DMS 273 (cell line): ENCODE data around the gene ENTPD8.

Source experiments
- DNase-seq: peaks from one replicate; lab custom pipeline; 2025; ENCODE audit not compliant: unreplicated experiment; lab: John Stamatoyannopoulos, UW

ENTPD8 gene

GRCh38 chr9:137449081-137449844 is 8.1 kb upstream of the ENTPD8 start:
- DNase-seq, result no peak

- no peak for DNase-seq
Observed at GRCh38 chr9:137448602-137448962, 7.4 kb upstream of the ENTPD8 start.

GRCh38 chr9:137447722-137448601 is 6.8 kb upstream of the ENTPD8 start:
- DNase-seq, result no peak

DNA sequence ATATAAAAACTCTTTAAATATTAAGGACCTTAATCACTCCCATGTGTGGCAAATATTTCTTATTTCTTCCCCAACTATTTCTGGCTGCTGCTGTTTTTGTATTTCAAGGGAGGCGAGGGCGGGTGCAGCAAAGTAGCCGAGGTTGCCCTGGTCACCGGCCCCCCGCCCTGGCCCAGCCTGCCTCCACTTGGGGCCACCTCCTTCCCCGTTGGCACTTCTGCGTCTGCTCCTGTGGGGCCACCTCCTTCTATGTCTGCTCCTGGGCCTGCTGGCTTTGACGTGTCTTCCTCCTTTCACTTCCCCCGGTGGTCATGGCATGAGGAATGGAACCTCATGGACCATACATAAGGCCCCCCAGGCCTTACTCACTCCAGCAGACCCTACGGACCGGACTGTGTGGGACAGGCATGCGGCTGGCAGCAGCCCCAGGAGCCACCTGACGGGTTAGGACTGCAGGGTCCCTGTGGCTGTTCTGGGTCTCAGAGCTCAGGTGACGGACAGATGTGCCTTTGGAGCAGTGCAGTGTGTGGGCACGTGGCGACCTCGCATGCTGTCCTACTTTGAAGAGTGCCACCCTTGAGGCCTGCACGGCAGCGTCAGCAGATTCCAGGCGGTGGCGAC is 5.8 kb upstream of the ENTPD8 start:
- DNase-seq, result no peak

- DNase-seq, result peak; percentile 42
Observed at GRCh38 chr9:137445930-137446431, 4.8 kb upstream of the ENTPD8 start.

GRCh38 chr9:137445275-137445807 is 4.2 kb upstream of the ENTPD8 start:
- DNase-seq, result peak; percentile 86

DNA sequence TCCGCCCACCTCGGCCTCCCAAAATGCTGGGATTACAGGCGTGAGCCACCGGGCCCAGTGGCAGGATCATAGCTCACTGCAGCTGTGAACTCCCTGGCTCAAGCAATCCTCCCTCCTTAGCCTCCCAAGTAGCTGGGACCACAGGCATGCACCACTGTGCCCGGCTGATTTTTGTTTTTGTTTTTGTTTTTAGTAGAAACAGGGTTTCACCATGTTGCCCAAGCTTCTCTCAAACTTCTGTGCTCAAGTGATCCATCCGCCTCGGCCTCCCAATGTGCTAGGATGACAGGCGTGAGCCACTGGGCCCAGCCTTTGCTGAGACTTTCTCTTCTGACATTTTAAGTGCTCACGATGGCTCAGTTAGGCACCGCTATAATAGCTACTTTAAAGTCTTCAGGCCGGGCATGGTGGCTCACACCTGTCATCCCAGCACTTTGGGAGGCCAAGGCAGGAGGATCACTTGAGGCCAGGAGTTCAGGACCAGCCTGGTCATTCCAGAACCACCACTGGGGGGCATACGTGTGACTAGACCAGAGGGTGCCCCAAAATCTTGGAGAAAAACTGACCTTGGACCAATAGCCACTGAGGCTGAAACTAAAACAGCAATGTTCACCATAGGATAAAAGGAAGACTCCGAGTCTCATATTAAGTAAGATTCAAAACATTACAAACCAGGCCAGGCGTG is 3.1 kb upstream of the ENTPD8 start:
- DNase-seq, result no peak

GRCh38 chr9:137441935-137442321 is 771 bp upstream of the ENTPD8 start:
- no peak for DNase-seq

- peak; percentile 59 for DNase-seq
Observed at GRCh38 chr9:137439158-137439714, 1.9 kb downstream of the ENTPD8 start.

DNA sequence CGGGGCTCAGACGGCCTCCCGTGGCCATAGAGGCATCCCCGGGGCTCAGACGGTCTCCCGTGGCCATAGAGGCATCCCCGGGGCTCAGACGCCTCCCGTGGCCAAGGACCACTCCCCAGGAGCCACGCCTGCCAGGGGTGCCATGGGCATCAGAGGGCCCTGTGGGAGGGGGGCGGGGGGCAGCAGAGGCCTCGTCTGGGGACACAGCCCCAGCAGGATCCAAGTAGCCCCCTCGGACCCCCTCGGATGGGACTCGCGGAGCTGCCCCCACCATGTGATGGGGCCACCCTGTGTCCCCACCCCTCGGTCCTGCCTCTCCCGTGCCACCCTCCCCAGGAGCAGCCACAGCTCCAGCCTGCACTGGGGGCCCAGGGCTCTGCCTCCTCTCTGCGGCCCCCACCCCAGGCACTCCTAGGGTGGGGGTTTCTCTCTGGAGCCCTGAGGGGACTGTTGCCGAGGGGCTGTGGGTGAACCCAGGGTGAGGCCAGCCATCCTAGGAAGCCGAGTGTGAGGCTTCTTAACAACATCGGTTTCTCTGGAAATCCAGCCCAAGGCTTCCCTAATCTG is 2.5 kb downstream of the ENTPD8 start:
- DNase-seq, result no peak

DNA sequence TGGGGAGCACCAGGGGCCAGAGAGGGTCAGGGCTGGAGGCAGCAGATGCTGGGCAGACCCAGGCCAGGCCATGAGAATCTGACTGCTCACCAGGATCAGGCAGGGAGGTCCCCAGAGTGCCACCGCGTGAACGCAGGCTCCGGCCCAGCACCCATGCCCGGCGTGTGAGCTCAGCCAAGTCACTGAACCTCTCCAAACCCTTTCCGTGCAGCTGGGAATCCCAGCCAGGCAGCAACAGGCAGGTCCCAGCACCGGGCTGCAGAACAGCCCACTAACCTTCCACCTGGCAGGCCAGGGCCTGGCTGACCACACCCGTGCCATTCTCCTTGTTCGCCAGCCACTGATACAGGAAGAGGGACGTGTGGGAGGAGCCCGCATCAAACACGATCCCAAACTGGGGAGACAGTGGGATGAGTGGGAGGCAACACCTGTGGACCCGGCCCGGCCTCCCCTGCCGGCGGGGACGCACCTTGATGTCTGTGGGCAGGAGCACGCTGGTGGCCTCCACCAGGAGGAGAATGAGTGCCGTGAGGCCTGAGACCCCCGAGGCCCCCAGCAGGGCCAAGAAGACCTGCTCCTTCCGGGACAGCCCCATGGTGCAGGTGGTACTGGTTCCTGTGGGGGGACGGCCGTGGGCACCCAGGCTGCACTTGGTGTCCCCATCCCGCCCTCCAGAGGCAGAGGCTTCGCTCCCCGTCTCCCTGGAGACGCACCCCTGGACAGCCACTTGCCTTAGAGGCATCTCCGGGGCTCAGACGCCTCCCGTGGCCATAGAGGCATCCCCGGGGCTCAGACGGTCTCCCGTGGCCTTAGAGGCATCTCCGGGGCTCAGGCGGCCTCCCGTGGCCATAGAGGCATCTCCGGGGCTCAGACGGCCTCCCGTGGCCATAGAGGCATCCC is 3.2 kb downstream of the ENTPD8 start:
- DNase-seq, result no peak

DNA sequence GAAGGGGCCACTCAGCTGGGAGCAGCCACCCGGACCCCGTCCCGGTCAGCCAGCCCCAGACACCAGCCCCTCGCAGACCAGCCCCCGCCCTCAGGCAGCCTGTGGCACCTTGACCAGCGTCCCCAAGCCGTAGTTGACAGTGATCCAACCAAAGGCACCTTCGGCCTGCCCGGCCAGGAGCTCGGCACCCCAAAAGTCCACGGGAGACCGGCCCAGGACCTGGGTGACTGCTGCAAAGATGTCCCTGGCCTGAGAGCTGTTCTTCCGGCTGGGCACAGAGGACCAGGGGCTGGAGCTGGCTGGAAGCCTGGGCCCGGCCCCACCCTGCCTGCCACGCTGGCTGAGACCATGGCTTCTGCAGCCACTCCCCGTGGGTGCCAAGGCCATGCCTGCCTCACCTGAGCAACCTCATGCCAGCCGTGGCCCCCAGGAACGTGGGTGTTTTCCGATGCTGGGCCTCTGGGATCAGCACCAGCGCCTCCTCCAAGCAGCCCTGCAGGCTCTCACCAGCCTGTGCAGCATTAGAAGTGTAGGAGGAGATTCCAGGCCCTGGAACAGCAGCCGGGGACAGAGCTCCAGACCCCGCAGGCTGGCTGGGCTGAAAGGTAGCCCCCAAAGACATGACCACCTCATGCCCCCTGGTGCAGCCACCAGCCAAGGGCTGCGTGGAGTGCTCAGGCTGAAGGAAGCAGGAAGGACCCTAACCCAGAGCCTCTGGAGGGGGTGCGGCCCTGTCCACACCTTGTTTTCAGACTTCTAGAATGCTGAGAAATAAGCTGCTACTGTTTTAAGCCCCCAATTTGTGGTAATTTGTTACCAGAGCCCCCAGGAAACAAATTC is 4.2 kb downstream of the ENTPD8 start:
- no peak for DNase-seq

- no peak for DNase-seq
Observed at GRCh38 chr9:137435980-137436760, 5.0 kb downstream of the ENTPD8 start.

DNA sequence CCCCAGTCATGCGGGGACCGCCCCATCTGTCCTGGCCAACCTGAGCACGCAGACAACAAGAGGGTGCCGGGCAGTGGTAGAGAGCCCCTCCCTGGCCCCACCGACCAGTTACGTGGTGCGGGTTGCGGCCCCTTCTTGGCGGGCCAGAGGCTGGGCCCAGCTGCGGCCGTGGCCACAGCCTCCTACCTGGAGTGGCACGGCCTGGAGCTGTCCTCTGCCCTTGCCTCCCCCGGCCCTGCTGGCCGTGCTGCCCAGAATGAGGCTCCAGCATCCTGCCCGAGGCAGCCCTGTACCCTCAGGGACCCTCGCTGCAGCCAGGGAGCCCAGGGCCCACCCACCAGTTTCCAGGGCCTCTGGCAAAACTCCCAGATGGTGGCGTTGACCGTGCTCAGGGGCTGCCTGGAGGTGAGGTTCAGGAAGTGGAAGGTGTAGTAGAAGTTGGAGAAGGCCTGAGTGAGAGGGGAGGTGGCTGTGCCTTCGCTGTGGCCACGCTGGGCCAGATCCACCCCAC is 5.7 kb downstream of the ENTPD8 start:
- DNase-seq, result no peak

GRCh38 chr9:137434498-137435380 is 6.4 kb downstream of the ENTPD8 start:
- no peak for DNase-seq

DNA sequence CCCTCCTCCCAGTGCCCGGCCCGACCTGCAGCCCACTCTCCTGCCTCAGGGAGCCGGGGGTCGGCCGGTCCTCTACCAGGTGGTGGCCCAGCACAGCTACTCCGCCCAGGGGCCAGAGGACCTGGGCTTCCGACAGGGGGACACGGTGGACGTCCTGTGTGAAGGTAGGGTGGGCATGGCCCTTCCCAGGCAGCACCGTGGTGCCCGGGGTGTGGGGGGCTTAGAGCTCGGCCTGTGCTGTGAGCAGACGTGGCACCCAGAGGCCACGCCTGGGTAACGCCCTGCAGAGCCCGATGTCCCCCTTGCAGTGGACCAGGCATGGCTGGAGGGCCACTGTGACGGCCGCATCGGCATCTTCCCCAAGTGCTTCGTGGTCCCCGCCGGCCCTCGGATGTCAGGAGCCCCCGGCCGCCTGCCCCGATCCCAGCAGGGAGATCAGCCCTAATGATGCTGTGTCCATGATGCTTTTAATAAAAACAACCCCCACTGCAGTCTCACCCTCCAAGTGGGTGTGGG is 7.2 kb downstream of the ENTPD8 start:
- DNase-seq, result no peak
